A549 treated with GW870086 at 1 μM for 4 hours (cell line): Measurements from ENCODE around the gene MR1. TPM values are rescaled to one million over a fixed set of nuclear protein-coding genes. Genes with fewer than 3 reads are reported as not detected.

Source experiments
- total RNA-seq: library from RNA; stranded (reverse); fragments of 200-300 nt; extraction: Qiagen RNA extraction; gene quantifications from 5 replicates; pipeline ENCODE4 v1.2.3, GENCODE V29; 2022; ENCODE audit warnings: low read depth

MR1 gene
- 6.2 to 7.9 TPM (median 6.8 TPM) in 5 replicates for total RNA-seq

GRCh38 chr1:181033799-181034451 is at the start of gene MR1:
MR1 (plus strand) TSS chr1:181033983; CDS start chr1:181034008, 25 bp downstream.

GRCh38 chr1:181088079-181089016 is 54.6 kb downstream of the MR1 start, which contains the start of gene IER5:
IER5 (plus strand) TSS chr1:181088700; CDS start chr1:181088903, 203 bp downstream.

Other genes with a start within 250 kb of the MR1 start
- gene KIAA1614, start 121.1 kb upstream of the MR1 start, total RNA-seq = 0.55 to 1.5 TPM (median 0.68 TPM) in 5 replicates
- 11.3 to 13.5 TPM (median 12.8 TPM) in 5 replicates for gene STX6, start 11.1 kb upstream of the MR1 start, total RNA-seq
- gene IER5, start 54.7 kb downstream of the MR1 start, total RNA-seq = 27.1 to 42.5 TPM (median 40.8 TPM) in 5 replicates